ENCODE data around the gene SPSB1. TPM values are rescaled to one million over a fixed set of nuclear protein-coding genes. Genes with fewer than 3 reads are reported as not detected.

The SPSB1 gene
- total RNA-seq, 2 donors from 2014 or later, result 20.4 to 26.9 TPM

DNA sequence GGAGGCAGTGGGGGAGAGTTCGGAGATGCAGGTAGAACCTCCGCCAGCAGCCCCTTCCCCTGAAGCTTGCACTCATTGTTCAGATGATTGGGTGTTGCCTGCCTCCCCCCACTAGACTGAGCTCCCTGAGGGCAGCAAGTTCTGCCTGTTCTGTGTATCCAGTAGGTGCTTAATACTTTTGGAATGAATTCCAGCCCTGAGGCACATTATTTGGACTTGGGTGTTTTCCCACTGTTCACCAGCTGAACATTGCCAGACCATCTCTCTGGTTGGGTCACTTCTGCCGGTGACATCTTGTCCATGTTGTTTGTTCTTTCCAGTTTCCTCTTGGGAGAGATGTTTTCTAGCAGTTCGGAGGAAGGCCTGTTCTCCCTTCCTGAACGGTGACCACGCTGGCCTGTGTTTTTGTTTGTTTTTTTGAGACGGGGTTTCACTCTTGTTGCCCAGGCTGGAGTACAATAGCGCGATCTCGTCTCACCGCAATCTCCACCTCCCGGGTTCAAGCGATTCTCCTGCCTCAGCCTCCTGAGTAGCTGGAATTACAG, 48.7 kb downstream of the SPSB1 start:
- Histone ChIP-seq H3K4me3 (ENCODE audit: low read length) (no peak overlapping the region), H3K9ac (ENCODE audit: extremely low read depth, low read length, poor library complexity, severe bottlenecking) (no peak overlapping the region), H3K9me3 (ENCODE audit: control insufficient read depth, low read length) (peaks cover 6% of the 10 kb centered on the region), H3K27me3 (ENCODE audit: control insufficient read depth, insufficient read depth, low read length, poor library complexity, severe bottlenecking) (no peaks in the 10 kb centered on the region), H3K36me3 (ENCODE audit: control insufficient read depth, insufficient read depth, low read length) (no peaks in the 10 kb centered on the region), H3K4me1 (ENCODE audit: control insufficient read depth, insufficient read depth, low read length) (peaks cover 6% of the 10 kb centered on the region), H3K27ac (ENCODE audit: low read depth, low read length) (no peak overlapping the region)
- no peak for DNase-seq
- Mint-ChIP-seq H3K27ac (no peak overlapping the region), H3K36me3 (ENCODE audit: low read depth) (peaks cover 15% of the 10 kb centered on the region), H3K4me3 (no peak overlapping the region), H3K4me1 (peaks cover 26% of the 10 kb centered on the region), H3K27me3 (ENCODE audit: insufficient read depth) (no peaks in the 10 kb centered on the region), H3K9me3 (peaks cover 11% of the 10 kb centered on the region)
- WGBS, 2 experiments (ENCODE audit: insufficient coverage in 1 of 2, insufficient read length in 1 of 2), result 94 to 95% methylated on average over 9 to 13 of the region's 13 CpGs
- no peak for TF ChIP-seq CTCF (conservative IDR thresholded peaks at IDR 0.05)

GRCh38 chr1:9343269-9343668, 50.6 kb downstream of the SPSB1 start:
- 88 to 98% methylated on average over 5 to 6 of the region's 6 CpGs for whole genome bisulfite sequencing, 2 experiments (ENCODE audit: insufficient coverage in 1 of 2, insufficient read length in 1 of 2)
- Mint-ChIP-seq H3K9me3 (peaks cover 11% of the 10 kb centered on the region), H3K27ac (no peak overlapping the region), H3K27me3 (ENCODE audit: insufficient read depth) (no peaks in the 10 kb centered on the region), H3K36me3 (ENCODE audit: low read depth) (peaks cover 15% of the 10 kb centered on the region), H3K4me1 (peaks cover 28% of the 10 kb centered on the region), H3K4me3 (no peak overlapping the region)
- TF ChIP-seq CTCF (conservative IDR thresholded peaks at IDR 0.05), result no peak
- H3K4me1 ChIP-seq (ENCODE audit: control insufficient read depth, insufficient read depth, low read length), result peaks cover 6% of the 10 kb centered on the region
- no peaks in the 10 kb centered on the region for H3K36me3 ChIP-seq (ENCODE audit: control insufficient read depth, insufficient read depth, low read length)
- H3K9ac ChIP-seq (ENCODE audit: extremely low read depth, low read length, poor library complexity, severe bottlenecking), result no peak overlapping the region
- H3K4me3 ChIP-seq (ENCODE audit: low read length), result no peak overlapping the region
- no peaks in the 10 kb centered on the region for H3K27me3 ChIP-seq (ENCODE audit: control insufficient read depth, insufficient read depth, low read length, poor library complexity, severe bottlenecking)
- no peak for DNase-seq
- no peak overlapping the region for H3K27ac ChIP-seq (ENCODE audit: low read depth, low read length)
- H3K9me3 ChIP-seq (ENCODE audit: control insufficient read depth, low read length), result peaks cover 6% of the 10 kb centered on the region

- no peak overlapping the region for H3K4me3 ChIP-seq (ENCODE audit: low read length)
- Mint-ChIP-seq H3K4me3 (no peak overlapping the region), H3K4me1 (peaks cover 26% of the 10 kb centered on the region), H3K27ac (peak overlapping the region; percentile 30), H3K9me3 (peaks cover 11% of the 10 kb centered on the region), H3K27me3 (ENCODE audit: insufficient read depth) (no peaks in the 10 kb centered on the region), H3K36me3 (ENCODE audit: low read depth) (peaks cover 17% of the 10 kb centered on the region)
- no peak overlapping the region for H3K27ac ChIP-seq (ENCODE audit: low read depth, low read length)
- WGBS, 2 experiments (ENCODE audit: insufficient coverage in 1 of 2, insufficient read length in 1 of 2), result 92 to 94% methylated on average over 13 of the region's 13 CpGs
- no peaks in the 10 kb centered on the region for H3K27me3 ChIP-seq (ENCODE audit: control insufficient read depth, insufficient read depth, low read length, poor library complexity, severe bottlenecking)
- peaks cover 6% of the 10 kb centered on the region for H3K4me1 ChIP-seq (ENCODE audit: control insufficient read depth, insufficient read depth, low read length)
- no peaks in the 10 kb centered on the region for H3K36me3 ChIP-seq (ENCODE audit: control insufficient read depth, insufficient read depth, low read length)
- DNase-seq, result no peak
- peaks cover 6% of the 10 kb centered on the region for H3K9me3 ChIP-seq (ENCODE audit: control insufficient read depth, low read length)
- no peak for TF ChIP-seq CTCF (conservative IDR thresholded peaks at IDR 0.05)
- H3K9ac ChIP-seq (ENCODE audit: extremely low read depth, low read length, poor library complexity, severe bottlenecking), result no peak overlapping the region
Measured at GRCh38 chr1:9344426-9345200, 51.9 kb downstream of the SPSB1 start.
